PFSK-1 (cell line): ENCODE measurements around the gene KPTN.

ENCODE experiments used
- FOXP2 ChIP-seq: optimal IDR thresholded peaks from 2 replicates; pipeline ENCODE3; 2011; ENCODE audit warnings: borderline replicate concordance, control low read depth, inconsistent platforms; ENCODE audit not compliant: insufficient read depth; ENCODE audit errors: extremely low read length, extremely low read depth
- POLR2AphosphoS5 ChIP-seq: IDR thresholded peaks from 2 replicates; pipeline ENCODE4 v1.6.1; 2012; ENCODE audit warnings: low read depth, mild to moderate bottlenecking, control low read depth, low read length, moderate library complexity
- SIN3A ChIP-seq: IDR thresholded peaks from 2 replicates; pipeline ENCODE4 v1.6.1; 2012; ENCODE audit warnings: mild to moderate bottlenecking, low read length, moderate library complexity, borderline replicate concordance; ENCODE audit not compliant: insufficient read depth
- TAF1 ChIP-seq: IDR thresholded peaks from 2 replicates; pipeline ENCODE4 v1.6.1; 2012; ENCODE audit warnings: low read length, control low read depth, borderline replicate concordance; ENCODE audit not compliant: insufficient read depth
- TF ChIP-seq, protein P1 (sequence below), 2 experiments: IDR thresholded peaks; 2 replicates each; pipeline versions ENCODE4 v1.6.1 to v1.8.0; 2011 to 2012; ENCODE audit warnings: low read depth in 2 of 2, low read length in 2 of 2, control low read depth in 1 of 2, inconsistent platforms in 1 of 2, mild to moderate bottlenecking in 1 of 2, moderate library complexity in 1 of 2; ENCODE audit not compliant: insufficient read depth in 1 of 2

KPTN gene

DNA sequence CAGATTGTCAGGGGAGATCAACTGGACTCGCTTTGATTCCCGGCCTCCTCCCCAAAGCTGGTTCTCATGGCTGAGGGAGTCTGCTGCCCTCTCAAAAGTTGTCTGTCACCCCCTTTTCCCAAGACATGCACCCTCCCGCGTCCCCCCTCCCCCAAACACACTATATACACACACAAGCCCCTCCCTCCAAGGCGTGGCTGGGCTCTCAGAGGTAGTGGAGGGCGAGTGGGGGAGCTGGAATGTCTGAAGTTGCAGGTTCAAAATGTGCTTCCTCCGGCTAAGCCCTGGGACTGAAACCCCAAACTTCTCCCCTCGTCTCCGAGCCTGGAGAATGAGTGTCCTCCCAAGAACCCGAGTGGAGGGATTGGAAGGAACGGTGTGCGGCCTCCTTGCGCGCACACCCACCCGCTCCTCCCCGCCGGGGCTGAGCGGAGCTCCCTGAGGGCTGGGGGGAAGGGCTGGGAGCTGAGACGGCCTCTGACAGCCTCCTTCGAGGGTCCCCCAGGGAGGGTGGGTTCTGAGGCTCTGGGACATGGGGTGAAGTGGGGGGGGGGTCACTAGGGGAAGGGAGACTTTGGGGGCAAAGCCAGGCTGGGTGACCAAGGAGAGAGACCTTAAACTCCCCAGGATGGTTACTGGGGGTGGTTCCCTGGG is 54.8 kb downstream of the KPTN start:
- TF ChIP-seq SIN3A (no peak), POLR2AphosphoS5 (no peak), TAF1 (no peak), FOXP2 (no peak)
- TF ChIP-seq, protein P1, sequence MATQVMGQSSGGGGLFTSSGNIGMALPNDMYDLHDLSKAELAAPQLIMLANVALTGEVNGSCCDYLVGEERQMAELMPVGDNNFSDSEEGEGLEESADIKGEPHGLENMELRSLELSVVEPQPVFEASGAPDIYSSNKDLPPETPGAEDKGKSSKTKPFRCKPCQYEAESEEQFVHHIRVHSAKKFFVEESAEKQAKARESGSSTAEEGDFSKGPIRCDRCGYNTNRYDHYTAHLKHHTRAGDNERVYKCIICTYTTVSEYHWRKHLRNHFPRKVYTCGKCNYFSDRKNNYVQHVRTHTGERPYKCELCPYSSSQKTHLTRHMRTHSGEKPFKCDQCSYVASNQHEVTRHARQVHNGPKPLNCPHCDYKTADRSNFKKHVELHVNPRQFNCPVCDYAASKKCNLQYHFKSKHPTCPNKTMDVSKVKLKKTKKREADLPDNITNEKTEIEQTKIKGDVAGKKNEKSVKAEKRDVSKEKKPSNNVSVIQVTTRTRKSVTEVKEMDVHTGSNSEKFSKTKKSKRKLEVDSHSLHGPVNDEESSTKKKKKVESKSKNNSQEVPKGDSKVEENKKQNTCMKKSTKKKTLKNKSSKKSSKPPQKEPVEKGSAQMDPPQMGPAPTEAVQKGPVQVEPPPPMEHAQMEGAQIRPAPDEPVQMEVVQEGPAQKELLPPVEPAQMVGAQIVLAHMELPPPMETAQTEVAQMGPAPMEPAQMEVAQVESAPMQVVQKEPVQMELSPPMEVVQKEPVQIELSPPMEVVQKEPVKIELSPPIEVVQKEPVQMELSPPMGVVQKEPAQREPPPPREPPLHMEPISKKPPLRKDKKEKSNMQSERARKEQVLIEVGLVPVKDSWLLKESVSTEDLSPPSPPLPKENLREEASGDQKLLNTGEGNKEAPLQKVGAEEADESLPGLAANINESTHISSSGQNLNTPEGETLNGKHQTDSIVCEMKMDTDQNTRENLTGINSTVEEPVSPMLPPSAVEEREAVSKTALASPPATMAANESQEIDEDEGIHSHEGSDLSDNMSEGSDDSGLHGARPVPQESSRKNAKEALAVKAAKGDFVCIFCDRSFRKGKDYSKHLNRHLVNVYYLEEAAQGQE (IDR thresholded peaks at IDR 0.05; ENCODE audit: insufficient read depth in 1 of 2, low read depth in 2 of 2, low read length in 2 of 2), result no peak

DNA sequence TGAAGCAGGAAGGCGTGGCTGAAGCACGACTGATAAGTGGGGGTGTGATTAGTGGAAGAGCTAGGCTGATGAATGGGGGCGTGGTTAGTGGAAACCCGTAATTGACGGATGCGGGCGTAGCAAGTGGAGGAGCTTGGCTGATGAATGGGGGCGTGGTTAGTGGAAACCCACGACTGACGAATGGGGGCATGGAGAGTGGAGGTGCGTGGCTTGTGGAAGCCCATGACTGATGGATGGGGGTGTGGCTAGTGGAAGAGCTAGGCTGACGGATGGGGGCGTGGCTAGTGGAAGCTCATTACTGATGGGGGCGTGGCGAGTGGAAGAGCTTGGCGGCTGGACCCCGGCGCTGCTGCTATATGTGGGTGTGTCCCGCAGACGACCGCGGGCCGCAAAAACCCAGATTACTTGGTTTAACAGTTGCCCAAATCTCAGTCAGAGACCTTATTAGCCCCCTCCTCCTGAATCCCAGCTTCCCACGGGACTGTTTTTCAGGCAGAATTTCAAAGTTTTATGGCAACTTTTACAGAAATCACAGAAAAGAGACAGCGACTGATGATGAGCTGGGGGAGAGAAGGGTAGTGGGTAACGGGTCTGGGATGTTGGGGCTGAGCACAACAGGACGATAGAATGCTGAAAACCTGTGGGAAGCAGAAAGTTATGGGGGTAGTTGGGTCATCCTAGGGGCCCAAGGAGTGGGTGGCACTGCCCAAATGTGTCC is 55.7 kb downstream of the KPTN start:
- peak; percentile 1; the same call in 1 of the 2 replicates for TF ChIP-seq SIN3A
- TF ChIP-seq FOXP2, result no peak

DNA sequence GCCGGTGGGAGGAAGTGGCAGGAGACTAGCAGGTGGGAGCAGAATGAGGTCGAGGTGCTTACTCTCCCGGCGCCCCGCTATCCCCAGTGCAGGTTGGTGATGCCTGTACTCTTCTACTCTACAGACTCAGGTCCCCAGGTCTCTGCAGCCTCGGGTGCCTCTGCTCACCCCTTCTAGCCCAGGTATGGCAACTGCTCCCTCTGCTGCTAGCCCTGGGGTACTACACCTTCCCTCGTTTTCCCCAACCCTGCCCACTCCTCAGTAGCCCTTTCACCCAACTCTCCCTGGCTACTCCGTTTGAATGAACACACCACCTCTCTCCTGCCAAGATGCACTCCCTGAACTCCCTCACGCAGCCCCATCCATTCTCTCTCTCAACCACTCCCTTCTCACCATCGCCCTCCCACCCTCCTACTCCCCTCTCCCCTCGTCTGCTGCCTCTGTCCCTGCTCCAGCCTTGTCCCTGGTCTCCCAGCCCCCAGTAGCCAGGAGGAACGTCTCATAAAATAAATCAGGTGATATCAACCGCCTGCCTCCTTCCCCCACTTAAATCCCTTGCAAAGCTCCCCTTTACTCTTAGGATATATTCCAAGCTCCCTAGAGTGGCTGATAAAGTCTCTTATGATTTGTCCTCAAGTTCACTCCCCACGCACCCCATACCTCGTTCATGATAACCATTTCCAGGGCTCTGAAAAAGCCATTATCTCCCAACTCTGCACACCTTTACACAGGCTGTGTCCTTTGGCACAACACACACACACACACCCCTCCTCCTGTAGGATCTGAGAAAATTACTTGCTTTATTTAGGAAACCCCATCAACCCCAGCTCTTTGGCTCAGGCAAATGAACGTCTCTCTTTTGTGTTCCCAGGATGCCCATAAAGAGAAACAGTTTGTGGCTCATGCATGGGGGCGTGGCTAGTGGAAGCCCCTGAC is 56.5 kb downstream of the KPTN start:
- TF ChIP-seq POLR2AphosphoS5, result no peak
- no peak for TF ChIP-seq FOXP2
- 0 out of 2 replicates have a peak, but pooled peaks have one; percentile 71 for TF ChIP-seq SIN3A
- TF ChIP-seq TAF1, result no peak
- TF ChIP-seq, protein P1 (IDR thresholded peaks at IDR 0.05; ENCODE audit: insufficient read depth in 1 of 2, low read depth in 2 of 2, low read length in 2 of 2), result no peak
